ENCODE measurements around the gene ANGPT4.
"Not testable (repeated sequence)": the region's sequence is repeated elsewhere in the genome, so short reads cannot be mapped to it uniquely, and the experiment has no call there.

ANGPT4 gene

GRCh38 chr20:905396-905961 lies 10.7 kb downstream of the ANGPT4 start:
- DNase-seq, result no peak

GRCh38 chr20:904039-904545 lies 12.0 kb downstream of the ANGPT4 start:
- DNase-seq, result no peak

GRCh38 chr20:897436-897835 lies 18.7 kb downstream of the ANGPT4 start:
- DNase-seq, result not testable (repeated sequence)

GRCh38 chr20:896501-897025 lies 19.6 kb downstream of the ANGPT4 start:
- DNase-seq, result no peak

GRCh38 chr20:892371-892770 lies 23.8 kb downstream of the ANGPT4 start:
- DNase-seq, result not testable (repeated sequence)

GRCh38 chr20:891706-892080 lies 24.4 kb downstream of the ANGPT4 start:
- no peak for DNase-seq

GRCh38 chr20:891058-891705 lies 25.0 kb downstream of the ANGPT4 start:
- no peak for DNase-seq

GRCh38 chr20:890666-891057 lies 25.5 kb downstream of the ANGPT4 start:
- DNase-seq, result no peak

GRCh38 chr20:889932-890463 lies 26.1 kb downstream of the ANGPT4 start:
- no peak for DNase-seq

- DNase-seq, result no peak
These were observed 27.0 kb downstream of the ANGPT4 start for GRCh38 chr20:889106-889505.

- DNase-seq, result no peak
These were observed 28.1 kb downstream of the ANGPT4 start for GRCh38 chr20:888057-888456.

GRCh38 chr20:887137-887536 lies 29.0 kb downstream of the ANGPT4 start:
- DNase-seq, result no peak

- DNase-seq, result no peak
These were observed 30.9 kb downstream of the ANGPT4 start for GRCh38 chr20:884983-885952.

- no peak for DNase-seq
These were observed 34.4 kb downstream of the ANGPT4 start for GRCh38 chr20:881783-882144.

GRCh38 chr20:881051-881782 lies 34.9 kb downstream of the ANGPT4 start:
- no peak for DNase-seq

GRCh38 chr20:879626-880025 lies 36.5 kb downstream of the ANGPT4 start:
- DNase-seq, result no peak

GRCh38 chr20:878511-879307 lies 37.4 kb downstream of the ANGPT4 start:
- no peak for DNase-seq

GRCh38 chr20:877814-878213 lies 38.3 kb downstream of the ANGPT4 start:
- no peak for DNase-seq

GRCh38 chr20:875115-875514 lies 41.0 kb downstream of the ANGPT4 start:
- no peak for DNase-seq

- no peak for DNase-seq
These were observed 42.1 kb downstream of the ANGPT4 start for GRCh38 chr20:873875-874607.

Data from stimulated activated naive CD4-positive, alpha-beta T cell treated with Interleukin-2 at 50 U/mL for 16 hours (primary cell).